Inflammatory macrophage treated with lipopolysaccharide for 4 hours (primary cell): ENCODE measurements around the gene ZFAND2A.
"Not testable (repeated sequence)": the region's sequence is repeated elsewhere in the genome, so short reads cannot be mapped to it uniquely, and the experiment has no call there.

Experiments
- DNase-seq: peaks from one replicate; pipeline ENCODE4 v3.0.0-alpha.2; 2020

ZFAND2A gene

DNA sequence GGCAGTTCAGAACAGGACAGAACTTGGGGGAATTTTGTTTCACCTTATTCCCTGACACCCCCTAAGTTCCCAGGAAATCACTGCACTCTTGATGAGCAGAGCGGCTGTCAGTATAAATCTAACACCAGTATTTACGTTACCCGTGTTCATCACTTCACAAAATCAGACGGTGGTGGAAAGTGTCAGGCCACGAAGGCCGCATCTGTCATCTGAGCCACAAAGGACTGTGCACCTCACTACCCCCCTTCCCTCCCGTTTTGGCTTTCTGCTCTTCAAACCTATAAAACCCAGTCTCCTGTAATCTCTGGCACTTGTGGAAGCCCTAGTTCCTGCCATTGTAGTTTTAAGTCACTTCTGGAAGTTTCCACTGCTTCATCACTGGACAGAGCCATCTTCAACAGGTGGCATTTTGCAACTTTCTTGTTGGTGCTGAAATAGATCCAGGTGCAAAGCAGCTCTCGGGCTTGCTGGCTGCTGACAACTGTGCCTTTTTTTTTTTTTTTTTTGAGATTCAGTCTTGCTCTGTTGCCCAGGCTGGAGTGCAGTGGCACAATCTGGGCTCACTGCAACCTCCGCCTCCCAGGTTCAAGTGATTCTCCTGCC is 9.5 kb downstream of the ZFAND2A start:
- DNase-seq = no peak

DNA sequence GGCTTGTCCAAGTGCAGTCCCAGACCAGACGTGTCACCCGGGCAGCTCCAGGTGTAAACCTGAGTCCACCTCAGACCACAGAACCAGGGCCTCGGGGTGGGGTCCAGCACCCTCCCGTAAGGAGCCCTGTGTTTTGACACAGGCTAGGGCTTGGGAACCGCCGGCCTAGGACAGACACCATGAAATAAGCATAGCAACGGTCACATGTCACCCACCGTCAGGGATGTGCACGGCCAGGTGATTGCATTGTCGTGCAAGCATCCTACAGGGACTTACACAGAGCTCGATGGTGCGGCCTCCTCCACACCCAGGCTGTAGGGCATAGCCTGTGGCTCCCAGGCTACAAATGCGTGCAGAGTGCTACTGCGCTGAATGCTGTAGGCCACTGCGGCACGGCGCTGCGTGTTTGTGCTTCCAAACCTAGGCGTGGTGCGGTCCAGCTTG is 10.6 kb downstream of the ZFAND2A start:
- no peak for DNase-seq

DNA sequence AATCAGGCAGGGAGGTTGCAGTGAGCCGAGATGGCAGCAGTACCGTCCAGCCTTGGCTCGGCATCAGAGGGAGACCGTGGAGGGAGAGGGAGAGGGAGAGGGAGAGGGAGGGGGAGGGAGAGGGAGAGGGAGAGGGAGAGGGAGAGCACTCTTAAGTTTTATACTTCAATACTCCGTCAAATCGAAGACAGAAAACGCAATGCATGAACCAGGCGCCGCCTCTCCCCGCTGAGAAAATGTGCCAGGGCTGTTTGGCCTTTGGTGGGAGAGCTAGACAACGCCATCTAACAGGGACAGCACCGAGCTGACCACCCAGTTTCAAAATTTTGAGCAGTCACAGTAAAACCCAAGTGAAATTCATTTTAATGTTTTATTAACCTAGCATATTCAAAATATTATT is 12.1 kb downstream of the ZFAND2A start:
- DNase-seq = not testable (repeated sequence)

GRCh38 chr7:1144269-1144771 is 15.7 kb downstream of the ZFAND2A start:
- DNase-seq = peak; percentile 63

GRCh38 chr7:1143031-1143430 is 17.0 kb downstream of the ZFAND2A start:
- DNase-seq = not testable (repeated sequence)

DNA sequence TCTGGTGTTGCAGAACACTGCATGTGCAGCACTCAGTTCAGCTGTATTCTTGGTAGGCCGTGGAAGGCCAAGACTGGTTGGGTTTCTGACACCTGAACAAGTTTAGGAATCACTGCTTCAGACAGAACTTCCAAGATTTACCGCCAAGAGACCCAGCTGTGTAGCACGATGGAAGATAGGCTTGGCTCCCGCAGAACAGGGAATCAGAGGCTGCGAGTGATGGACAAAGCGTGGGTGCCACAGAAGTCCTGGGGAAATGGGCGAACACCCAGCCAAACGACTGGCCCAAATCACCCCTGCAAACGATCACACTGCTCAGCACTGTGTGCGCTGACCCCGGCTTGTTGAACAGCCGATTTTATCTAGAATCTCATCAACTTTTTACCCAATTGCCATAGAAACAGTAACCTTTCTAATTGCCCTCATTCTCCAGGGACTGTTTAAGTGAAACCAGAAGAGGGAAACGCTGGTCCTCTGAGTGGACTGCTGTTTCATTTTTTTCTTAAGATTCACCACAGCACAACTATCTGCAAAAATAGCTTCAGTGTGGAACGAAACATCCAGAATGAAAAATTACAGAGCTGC is 17.9 kb downstream of the ZFAND2A start:
- DNase-seq = no peak

DNA sequence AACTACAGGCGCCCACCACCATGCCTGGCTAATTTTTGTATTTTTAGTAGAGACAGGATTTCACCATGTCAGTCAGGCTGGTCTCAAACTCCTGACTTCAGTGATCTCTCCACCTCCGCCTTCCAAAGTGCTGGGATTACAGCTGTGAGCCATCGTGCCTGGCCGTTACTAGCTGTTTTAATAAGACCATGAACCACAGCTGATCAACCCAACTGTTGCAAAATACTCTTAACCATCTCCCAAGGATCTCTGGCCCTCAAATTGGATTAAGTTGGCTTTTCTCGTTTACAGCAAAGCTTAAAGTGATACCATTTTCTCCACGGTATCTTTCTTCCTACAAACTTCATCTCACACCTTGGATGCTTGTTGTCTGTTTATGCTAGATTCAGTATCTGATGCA is 18.3 kb downstream of the ZFAND2A start:
- no peak for DNase-seq

GRCh38 chr7:1140476-1141104 is 19.4 kb downstream of the ZFAND2A start:
- DNase-seq = peak; percentile 51

DNA sequence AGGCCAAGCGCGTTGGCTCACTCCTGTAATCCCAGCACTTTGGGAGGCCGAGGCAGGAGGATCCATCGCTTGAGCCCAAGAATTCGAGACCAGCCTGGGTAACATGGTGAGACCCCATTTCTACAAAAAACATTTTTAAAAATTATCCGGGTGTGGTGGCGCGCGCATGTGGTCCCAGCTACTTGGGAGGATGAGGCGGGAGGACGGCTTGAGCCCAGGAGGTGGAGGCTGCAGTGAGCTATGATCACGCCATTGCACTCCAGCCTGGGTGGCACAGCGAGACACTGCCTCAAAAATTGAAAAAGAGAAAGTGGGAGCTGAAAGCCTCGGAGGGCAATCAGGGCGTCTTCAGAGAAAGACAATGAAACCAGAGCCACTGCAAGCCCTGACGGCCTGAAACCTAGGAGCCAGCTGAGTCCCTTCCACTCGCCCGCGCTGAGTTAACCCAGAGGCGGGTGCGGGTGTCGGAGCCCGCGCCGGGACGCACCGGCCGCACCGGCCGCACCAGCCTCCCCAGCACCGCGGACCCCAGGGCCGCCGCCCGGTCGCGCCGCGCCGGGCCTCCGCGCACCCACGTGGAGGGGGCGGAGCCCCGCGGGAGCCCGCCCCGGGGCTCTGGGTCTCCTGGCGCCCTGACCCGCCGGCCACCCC is 22.4 kb downstream of the ZFAND2A start:
- DNase-seq = no peak

DNA sequence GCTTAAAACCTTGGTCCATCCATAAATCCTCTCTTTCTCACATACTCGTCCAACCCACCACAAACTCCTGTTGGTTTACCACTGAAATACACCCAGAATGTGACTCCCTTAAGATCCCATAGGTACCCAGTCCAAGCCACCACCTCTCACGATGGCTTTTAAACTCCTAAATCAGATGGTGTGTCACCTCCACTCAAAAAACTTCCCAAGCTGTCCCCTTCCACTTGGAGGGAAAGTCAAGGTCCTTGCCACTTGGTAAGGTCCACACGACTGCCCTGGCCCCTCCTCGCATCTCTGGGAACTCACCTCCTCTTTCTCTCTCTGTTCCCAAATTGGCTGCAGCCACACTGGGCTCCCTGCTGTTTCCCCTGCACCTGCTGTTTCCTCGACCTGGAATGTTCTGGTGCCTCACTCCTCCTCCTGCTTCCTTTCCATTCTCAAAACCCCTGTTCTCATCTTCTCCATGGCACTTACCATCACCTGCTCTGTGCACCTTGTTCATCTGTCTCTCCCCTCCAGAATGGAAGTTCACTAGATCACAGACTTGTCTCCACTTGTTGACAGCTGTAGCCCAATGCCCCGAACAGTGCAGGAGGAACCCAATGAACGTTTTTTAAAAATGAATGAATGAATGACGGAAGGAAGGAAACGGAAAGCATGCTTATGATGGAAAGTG is 23.0 kb downstream of the ZFAND2A start:
- DNase-seq = no peak

DNA sequence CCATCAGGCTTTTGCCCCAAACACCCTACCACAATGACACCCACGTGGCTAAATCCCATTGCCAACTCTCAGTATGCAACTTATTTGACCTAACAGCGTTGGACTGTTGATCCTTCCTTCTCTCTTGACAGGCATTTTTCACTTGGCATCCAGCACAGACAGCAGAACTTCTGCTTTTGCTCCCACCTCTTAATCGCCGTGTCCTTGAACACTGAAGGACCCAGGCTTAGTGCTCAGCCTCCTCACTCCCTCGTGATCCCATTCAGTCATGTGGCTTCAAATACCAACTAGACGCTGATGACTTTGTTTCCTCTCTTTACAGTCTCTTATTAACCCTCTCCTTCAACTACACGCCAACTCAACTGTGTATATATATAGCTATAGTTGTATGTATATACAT is 25.0 kb downstream of the ZFAND2A start:
- peak; percentile 49 for DNase-seq

GRCh38 chr7:1131471-1132265 is 28.3 kb downstream of the ZFAND2A start:
- no peak for DNase-seq

- no peak for DNase-seq
Observed at GRCh38 chr7:1130021-1130990, 29.7 kb downstream of the ZFAND2A start.

GRCh38 chr7:1129431-1129830 is 30.6 kb downstream of the ZFAND2A start:
- DNase-seq = no peak

DNA sequence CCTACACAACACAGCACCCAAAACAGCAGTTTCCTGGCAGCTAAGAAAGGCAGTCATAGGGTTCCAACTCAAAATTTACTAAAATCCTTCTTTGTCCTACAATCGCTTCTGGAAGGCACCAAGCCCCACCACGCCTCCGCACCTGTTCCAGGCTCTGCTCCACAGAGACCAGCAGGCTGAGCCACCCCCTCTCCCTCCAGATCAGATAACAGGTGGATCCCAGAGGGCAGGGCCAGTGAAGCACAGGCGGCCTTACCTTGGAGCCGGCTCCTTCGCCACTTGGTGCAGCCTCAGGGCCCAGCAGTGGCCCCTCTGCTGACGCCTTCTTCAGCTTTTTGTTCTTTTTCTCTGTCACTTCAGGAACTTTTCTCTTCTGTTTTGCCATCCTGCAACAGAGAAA is 33.0 kb downstream of the ZFAND2A start:
- DNase-seq = no peak

DNA sequence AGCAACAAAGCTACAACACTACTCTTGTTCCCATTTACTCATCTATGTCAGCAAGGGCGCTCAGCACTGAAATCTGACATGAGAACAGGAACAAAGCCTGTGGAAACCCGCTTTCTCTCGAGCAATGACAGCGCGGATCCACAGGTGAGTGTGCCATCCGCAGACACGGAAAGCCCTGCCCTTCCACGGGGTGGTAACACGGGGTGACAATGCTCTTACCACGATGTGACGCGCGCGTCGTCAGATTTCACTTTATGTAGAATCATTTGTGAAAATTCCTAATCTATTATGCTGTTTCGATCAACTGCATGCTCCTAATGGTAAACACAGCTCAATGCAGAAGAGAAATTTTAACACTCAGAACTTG is 34.4 kb downstream of the ZFAND2A start:
- DNase-seq = no peak

- no peak for DNase-seq
Observed at GRCh38 chr7:1124816-1125602, 35.0 kb downstream of the ZFAND2A start.

- no peak for DNase-seq
Observed at GRCh38 chr7:1124164-1124563, 35.8 kb downstream of the ZFAND2A start.

GRCh38 chr7:1123715-1124114 is 36.3 kb downstream of the ZFAND2A start:
- no peak for DNase-seq

- DNase-seq = no peak
Observed at GRCh38 chr7:1122832-1123501, 37.0 kb downstream of the ZFAND2A start.
